ENCODE measurements around the gene GRM7. TPM values are rescaled to one million over a fixed set of nuclear protein-coding genes. Genes with fewer than 3 reads are reported as not detected.

GRM7 gene
- total RNA-seq, 2 donors from 2014 or later, result 0.96 to 1.5 TPM

GRCh38 chr3:6935970-6936369, 75.1 kb downstream of the GRM7 start:
- WGBS, result 89% methylated on average over 2 of the region's 2 CpGs
- H3K36me3 ChIP-seq, result no peaks in the 10 kb centered on the region
- no peak overlapping the region for H3K27ac ChIP-seq
- H3K4me1 ChIP-seq (replicated peaks), result no peaks in the 10 kb centered on the region
- intact Hi-C loops (cut with DNase I), result no loop called here
- no peaks in the 10 kb centered on the region for H3K9me3 ChIP-seq
- H3K27me3 ChIP-seq (replicated peaks; ENCODE audit: insufficient read depth), result no peaks in the 10 kb centered on the region
- TF ChIP-seq, protein P1, sequence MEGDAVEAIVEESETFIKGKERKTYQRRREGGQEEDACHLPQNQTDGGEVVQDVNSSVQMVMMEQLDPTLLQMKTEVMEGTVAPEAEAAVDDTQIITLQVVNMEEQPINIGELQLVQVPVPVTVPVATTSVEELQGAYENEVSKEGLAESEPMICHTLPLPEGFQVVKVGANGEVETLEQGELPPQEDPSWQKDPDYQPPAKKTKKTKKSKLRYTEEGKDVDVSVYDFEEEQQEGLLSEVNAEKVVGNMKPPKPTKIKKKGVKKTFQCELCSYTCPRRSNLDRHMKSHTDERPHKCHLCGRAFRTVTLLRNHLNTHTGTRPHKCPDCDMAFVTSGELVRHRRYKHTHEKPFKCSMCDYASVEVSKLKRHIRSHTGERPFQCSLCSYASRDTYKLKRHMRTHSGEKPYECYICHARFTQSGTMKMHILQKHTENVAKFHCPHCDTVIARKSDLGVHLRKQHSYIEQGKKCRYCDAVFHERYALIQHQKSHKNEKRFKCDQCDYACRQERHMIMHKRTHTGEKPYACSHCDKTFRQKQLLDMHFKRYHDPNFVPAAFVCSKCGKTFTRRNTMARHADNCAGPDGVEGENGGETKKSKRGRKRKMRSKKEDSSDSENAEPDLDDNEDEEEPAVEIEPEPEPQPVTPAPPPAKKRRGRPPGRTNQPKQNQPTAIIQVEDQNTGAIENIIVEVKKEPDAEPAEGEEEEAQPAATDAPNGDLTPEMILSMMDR (IDR thresholded peaks at IDR 0.05), result no peak
- TF ChIP-seq POLR2AphosphoS5 (IDR thresholded peaks at IDR 0.05), result no peak
- no peak for TF ChIP-seq POLR2A (IDR thresholded peaks at IDR 0.05)
- DNase-seq (ENCODE audit: low spot score), result no peak
- no peak overlapping the region for H3K4me3 ChIP-seq

DNA sequence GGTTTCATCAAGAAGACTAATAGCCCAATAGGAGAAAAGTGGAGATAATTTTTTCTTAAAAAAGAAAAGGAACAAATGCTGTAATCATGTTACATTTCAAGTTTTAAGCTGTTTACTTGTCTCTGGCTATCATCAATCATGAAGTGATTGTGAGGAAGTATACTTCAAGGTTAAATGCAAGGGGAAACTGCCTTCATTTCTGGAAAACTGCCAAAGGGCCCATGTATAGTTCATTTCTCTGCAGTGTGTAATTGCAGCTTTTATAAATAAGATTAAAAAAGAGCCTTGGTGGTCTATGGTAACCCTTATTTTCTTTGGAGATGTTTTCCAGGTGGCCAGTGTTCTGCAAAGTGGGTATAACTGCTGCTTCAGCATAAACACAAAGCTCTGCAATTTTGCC, 101.9 kb downstream of the GRM7 start:
- Histone ChIP-seq H3K27me3 (replicated peaks; ENCODE audit: insufficient read depth) (no peaks in the 10 kb centered on the region), H3K9me3 (no peaks in the 10 kb centered on the region), H3K27ac (no peak overlapping the region), H3K36me3 (no peaks in the 10 kb centered on the region), H3K4me3 (no peak overlapping the region), H3K4me1 (replicated peaks) (no peaks in the 10 kb centered on the region)
- no peak for TF ChIP-seq POLR2AphosphoS5 (IDR thresholded peaks at IDR 0.05)
- TF ChIP-seq, protein P1 (IDR thresholded peaks at IDR 0.05), result no peak
- intact Hi-C loops (cut with DNase I), result no loop called here
- DNase-seq (ENCODE audit: low spot score), result no peak

GRCh38 chr3:6965881-6966280, 105.0 kb downstream of the GRM7 start:
- intact Hi-C loops (cut with DNase I), result no loop called here
- no peak for DNase-seq (ENCODE audit: low spot score)
- no peak overlapping the region for H3K4me3 ChIP-seq
- H3K4me1 ChIP-seq (replicated peaks), result no peaks in the 10 kb centered on the region
- WGBS, result 59% methylated on average over 5 of the region's 5 CpGs
- no peaks in the 10 kb centered on the region for H3K27me3 ChIP-seq (replicated peaks; ENCODE audit: insufficient read depth)
- no peaks in the 10 kb centered on the region for H3K9me3 ChIP-seq
- H3K36me3 ChIP-seq, result no peaks in the 10 kb centered on the region
- no peak for TF ChIP-seq POLR2A (IDR thresholded peaks at IDR 0.05)
- TF ChIP-seq POLR2AphosphoS5 (IDR thresholded peaks at IDR 0.05), result no peak
- TF ChIP-seq, protein P1 (IDR thresholded peaks at IDR 0.05), result no peak
- H3K27ac ChIP-seq, result no peak overlapping the region

DNA sequence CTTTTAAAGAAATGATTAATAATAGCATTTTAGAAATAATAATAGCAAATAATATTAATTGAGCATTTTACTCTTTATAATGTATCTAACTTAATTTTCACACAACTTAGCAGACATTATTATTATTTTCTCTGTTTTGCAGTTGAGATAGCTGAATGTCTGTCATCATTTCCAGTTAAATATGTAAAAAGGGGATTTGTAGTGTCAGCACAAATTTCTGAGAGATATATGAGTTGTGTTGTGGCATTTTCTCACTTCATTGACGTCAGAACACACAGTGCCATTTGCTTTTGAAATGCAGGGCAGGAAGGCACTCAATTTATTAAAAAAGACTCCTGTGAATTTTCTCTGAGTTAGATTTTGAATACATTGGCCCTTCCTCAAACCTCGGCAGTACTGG, 111.0 kb downstream of the GRM7 start:
- no peaks in the 10 kb centered on the region for H3K9me3 ChIP-seq
- DNase-seq (ENCODE audit: low spot score), result no peak
- intact Hi-C loops (cut with DNase I), result no loop called here
- 86% methylated on average over 2 of the region's 2 CpGs for WGBS
- no peak overlapping the region for H3K4me3 ChIP-seq
- H3K27me3 ChIP-seq (replicated peaks; ENCODE audit: insufficient read depth), result no peaks in the 10 kb centered on the region
- TF ChIP-seq, protein P1 (IDR thresholded peaks at IDR 0.05), result no peak
- TF ChIP-seq POLR2AphosphoS5 (IDR thresholded peaks at IDR 0.05) (no peak), POLR2A (IDR thresholded peaks at IDR 0.05) (no peak)
- no peak overlapping the region for H3K27ac ChIP-seq
- no peaks in the 10 kb centered on the region for H3K36me3 ChIP-seq
- H3K4me1 ChIP-seq (replicated peaks), result no peaks in the 10 kb centered on the region

DNA sequence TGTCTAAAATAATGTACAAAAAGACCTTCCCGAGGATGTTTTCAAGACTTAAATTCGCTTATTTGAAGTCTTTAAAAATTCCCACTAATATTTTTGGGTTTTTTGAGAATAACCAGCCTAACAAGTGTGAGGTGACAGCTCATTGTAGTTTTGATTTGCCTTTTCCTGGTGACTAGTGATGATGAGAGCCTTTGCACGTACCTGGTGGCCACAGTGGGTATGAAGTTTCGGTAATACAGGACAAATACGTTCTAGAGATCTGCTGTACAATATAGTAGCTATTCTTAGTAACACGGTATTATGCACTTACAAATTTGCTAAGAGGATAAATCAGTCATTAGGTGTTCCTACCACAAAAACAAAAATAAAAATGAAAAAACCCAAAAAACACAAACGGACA, 124.9 kb downstream of the GRM7 start:
- Histone ChIP-seq H3K9me3 (no peaks in the 10 kb centered on the region), H3K4me3 (no peak overlapping the region), H3K4me1 (replicated peaks) (no peaks in the 10 kb centered on the region), H3K27me3 (replicated peaks; ENCODE audit: insufficient read depth) (no peaks in the 10 kb centered on the region), H3K36me3 (no peaks in the 10 kb centered on the region), H3K27ac (no peak overlapping the region)
- no peak for DNase-seq (ENCODE audit: low spot score)
- WGBS, result 96% methylated on average over 7 of the region's 7 CpGs
- intact Hi-C loops (cut with DNase I), result no loop called here
- TF ChIP-seq POLR2AphosphoS5 (IDR thresholded peaks at IDR 0.05) (no peak), POLR2A (IDR thresholded peaks at IDR 0.05) (no peak)
- TF ChIP-seq, protein P1 (IDR thresholded peaks at IDR 0.05), result no peak
